ENCODE results near the gene HPX. TPM values are rescaled to one million over a fixed set of nuclear protein-coding genes. Genes with fewer than 3 reads are reported as not detected.

The HPX gene
- total RNA-seq, 1 experiment from 2014 or later = 9.0 TPM

GRCh38 chr11:6427516-6427915, 13.3 kb downstream of the HPX start:
- in situ Hi-C loops (cut with HindIII; ENCODE audit: low pct_unique_long_range_greater_than_20kb, low sequenced_read_pairs) = no loop called here
- DNase-seq (ENCODE audit: low read depth) = no peak

DNA sequence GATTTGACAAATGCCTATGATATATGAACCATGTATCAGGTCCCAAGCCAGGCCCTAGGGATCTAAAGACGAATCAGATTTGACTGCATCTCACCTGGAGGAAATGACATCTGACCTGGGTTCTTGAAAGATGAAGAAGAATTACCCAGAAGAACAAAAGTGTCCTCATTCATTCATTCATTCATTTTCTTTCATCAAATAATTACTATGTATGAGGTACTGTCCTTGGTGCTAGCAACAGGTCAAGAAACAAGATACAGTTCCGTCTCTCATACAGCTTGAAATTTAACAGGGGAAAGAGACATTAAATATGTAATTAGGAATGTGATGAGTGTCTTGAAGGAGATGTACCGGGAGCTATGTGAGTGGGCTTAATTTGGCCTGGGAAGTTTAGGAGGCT, 20.1 kb downstream of the HPX start:
- DNase-seq (ENCODE audit: low read depth) = no peak
- in situ Hi-C loops (cut with HindIII; ENCODE audit: low pct_unique_long_range_greater_than_20kb, low sequenced_read_pairs) = no loop called here

DNA sequence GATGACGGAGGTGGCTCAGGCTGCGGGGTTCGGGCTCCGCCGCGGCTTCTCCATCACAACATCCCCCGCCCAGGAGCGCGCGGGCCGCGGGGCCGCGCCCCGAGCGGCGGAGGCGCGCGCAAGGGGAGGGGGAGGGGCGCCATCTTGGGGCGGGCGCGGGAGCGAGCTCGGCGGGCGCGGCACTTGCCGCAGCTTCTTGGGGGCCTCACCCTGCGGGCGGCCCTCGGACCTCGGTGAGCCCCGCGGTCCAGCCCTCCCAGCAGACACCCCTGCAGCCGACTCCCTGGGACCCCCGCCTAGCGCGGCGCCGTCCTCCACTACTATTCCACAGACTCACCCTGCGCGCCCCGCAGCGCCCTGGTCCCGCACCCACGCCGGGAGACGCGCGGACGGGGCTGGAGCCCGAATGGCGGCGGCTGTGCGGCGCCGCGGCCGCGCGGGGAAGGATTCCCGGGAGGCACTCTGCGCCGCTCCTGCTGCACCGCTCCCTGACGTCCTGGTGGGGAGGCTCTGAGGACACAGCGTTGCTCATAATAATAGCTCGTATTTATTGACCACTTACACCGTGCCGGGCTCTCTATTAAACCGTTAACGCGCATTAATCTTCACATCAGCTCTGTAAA, 21.7 kb downstream of the HPX start, which contains the start of gene APBB1:
APBB1 (minus strand) TSS at position 86 of the 623 bp plus-strand sequence. CDS start 7,747 bp downstream, outside the sequence.
- in situ Hi-C loops (cut with HindIII; ENCODE audit: low pct_unique_long_range_greater_than_20kb, low sequenced_read_pairs) = no loop called here

GRCh38 chr11:6418557-6419008, 22.2 kb downstream of the HPX start:
- no peak for DNase-seq (ENCODE audit: low read depth)
- in situ Hi-C loops (cut with HindIII; ENCODE audit: low pct_unique_long_range_greater_than_20kb, low sequenced_read_pairs) = no loop called here

More for the DNA sequence above, 21.7 kb downstream of the HPX start, which contains the start of gene APBB1:
- DNase-seq (ENCODE audit: low read depth) = peak; percentile 41

GRCh38 chr11:6417907-6418556, 22.8 kb downstream of the HPX start:
- in situ Hi-C loops (cut with HindIII; ENCODE audit: low pct_unique_long_range_greater_than_20kb, low sequenced_read_pairs) = no loop called here
- no peak for DNase-seq (ENCODE audit: low read depth)

DNA sequence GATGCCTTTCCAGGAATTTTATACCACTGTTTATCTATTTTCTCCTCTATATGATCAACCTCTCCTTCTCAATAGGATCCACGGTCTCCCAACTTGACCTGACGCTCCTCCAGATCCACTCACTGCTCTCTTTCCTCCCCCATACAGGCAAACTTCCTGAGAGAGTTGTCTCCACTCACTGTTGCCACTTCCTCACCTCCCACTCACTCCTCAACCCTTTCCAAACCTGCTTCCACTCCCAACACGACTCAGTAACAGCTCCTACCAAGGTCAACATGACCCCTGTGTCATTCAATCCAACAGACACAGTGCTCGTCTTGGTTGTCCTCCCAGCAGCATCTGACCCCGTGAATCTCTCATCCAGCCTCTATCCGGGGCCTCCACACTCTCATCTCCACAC, 25.0 kb downstream of the HPX start:
- no peak for DNase-seq (ENCODE audit: low read depth)
- in situ Hi-C loops (cut with HindIII; ENCODE audit: low pct_unique_long_range_greater_than_20kb, low sequenced_read_pairs) = no loop called here

- DNase-seq (ENCODE audit: low read depth) = no peak
- in situ Hi-C loops (cut with HindIII; ENCODE audit: low pct_unique_long_range_greater_than_20kb, low sequenced_read_pairs) = no loop called here
Measured at GRCh38 chr11:6414874-6415328, 25.9 kb downstream of the HPX start.

GRCh38 chr11:6413791-6414201, 27.0 kb downstream of the HPX start:
- DNase-seq (ENCODE audit: low read depth) = no peak
- in situ Hi-C loops (cut with HindIII; ENCODE audit: low pct_unique_long_range_greater_than_20kb, low sequenced_read_pairs) = no loop called here

- DNase-seq (ENCODE audit: low read depth) = no peak
- in situ Hi-C loops (cut with HindIII; ENCODE audit: low pct_unique_long_range_greater_than_20kb, low sequenced_read_pairs) = no loop called here
Measured at GRCh38 chr11:6411594-6412031, 29.2 kb downstream of the HPX start.

GRCh38 chr11:6410695-6411430, 29.9 kb downstream of the HPX start:
- DNase-seq (ENCODE audit: low read depth) = no peak
- in situ Hi-C loops (cut with HindIII; ENCODE audit: low pct_unique_long_range_greater_than_20kb, low sequenced_read_pairs) = no loop called here

DNA sequence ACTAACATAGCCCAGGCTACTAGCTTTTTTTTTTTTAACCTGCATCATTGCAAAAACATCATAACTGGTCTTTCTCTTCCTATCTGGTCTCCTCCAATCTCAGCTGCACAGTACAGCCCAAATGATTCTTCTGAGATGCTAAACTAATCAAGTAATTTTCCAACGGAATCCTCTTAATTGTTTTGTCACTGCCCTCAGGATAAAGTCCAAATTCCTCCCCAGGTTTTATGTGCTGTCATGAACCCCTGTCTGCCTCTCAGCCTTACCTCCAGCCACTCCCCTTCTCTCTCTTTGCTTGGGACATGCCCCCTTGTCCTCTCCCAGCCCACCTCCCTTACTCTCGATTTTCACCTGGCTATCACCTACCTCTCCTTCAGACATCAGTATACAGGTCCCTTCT, 34.4 kb downstream of the HPX start:
- no peak for DNase-seq (ENCODE audit: low read depth)
- in situ Hi-C loops (cut with HindIII; ENCODE audit: low pct_unique_long_range_greater_than_20kb, low sequenced_read_pairs) = no loop called here

- in situ Hi-C loops (cut with HindIII; ENCODE audit: low pct_unique_long_range_greater_than_20kb, low sequenced_read_pairs) = no loop called here
- DNase-seq (ENCODE audit: low read depth) = no peak
Measured at GRCh38 chr11:6405846-6406245, 34.9 kb downstream of the HPX start.

- DNase-seq (ENCODE audit: low read depth) = no peak
- in situ Hi-C loops (cut with HindIII; ENCODE audit: low pct_unique_long_range_greater_than_20kb, low sequenced_read_pairs) = no loop called here
Measured at GRCh38 chr11:6405052-6405667, 35.6 kb downstream of the HPX start.

- DNase-seq (ENCODE audit: low read depth) = no peak
- in situ Hi-C loops (cut with HindIII; ENCODE audit: low pct_unique_long_range_greater_than_20kb, low sequenced_read_pairs) = no loop called here
Measured at GRCh38 chr11:6404342-6405051, 36.3 kb downstream of the HPX start.

DNA sequence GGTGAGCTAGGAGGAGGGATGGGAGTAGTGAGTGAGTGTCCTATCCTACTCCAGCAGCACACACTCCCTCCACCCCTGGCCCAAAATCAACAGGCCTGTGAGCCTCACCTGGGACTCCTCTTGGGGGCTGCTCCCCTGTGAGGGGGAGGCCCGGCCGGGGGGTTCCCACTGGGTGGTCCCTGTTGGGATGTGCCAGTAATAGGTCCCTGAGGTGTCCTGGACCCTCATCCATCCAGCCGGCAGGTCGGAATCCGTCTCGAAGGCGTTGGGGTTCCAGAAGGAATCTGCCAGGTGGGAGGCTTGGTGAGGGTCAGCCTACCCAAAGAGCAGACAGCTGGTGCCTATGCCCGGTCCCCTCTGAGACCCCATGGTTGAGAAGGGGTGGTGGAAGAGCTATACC, 37.2 kb downstream of the HPX start:
- in situ Hi-C loops (cut with HindIII; ENCODE audit: low pct_unique_long_range_greater_than_20kb, low sequenced_read_pairs) = no loop called here
- DNase-seq (ENCODE audit: low read depth) = no peak

DNA sequence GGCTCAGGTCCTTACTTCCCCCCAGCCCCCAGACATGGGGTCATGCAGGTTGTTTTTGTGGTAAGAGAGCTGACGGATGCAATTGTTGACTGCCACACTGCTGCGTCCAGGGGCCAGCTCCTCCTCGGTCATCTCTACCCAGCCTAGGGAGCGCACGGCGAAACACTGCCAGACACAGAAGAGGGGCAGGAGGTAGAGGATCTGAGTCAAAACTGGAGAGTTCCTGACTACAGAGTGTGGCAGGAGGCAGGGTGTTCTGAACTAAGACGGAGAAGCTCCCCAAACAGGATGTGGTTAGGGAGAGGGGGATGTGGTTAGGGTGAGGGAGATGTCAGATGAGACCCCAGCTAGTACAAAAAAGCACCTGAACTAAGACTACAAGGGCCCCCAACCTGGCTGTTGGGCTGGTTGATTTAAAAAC, 38.2 kb downstream of the HPX start:
- in situ Hi-C loops (cut with HindIII; ENCODE audit: low pct_unique_long_range_greater_than_20kb, low sequenced_read_pairs) = no loop called here
- no peak for DNase-seq (ENCODE audit: low read depth)

GRCh38 chr11:6402061-6402470, 38.7 kb downstream of the HPX start:
- in situ Hi-C loops (cut with HindIII; ENCODE audit: low pct_unique_long_range_greater_than_20kb, low sequenced_read_pairs) = no loop called here
- no peak for DNase-seq (ENCODE audit: low read depth)

- in situ Hi-C loops (cut with HindIII; ENCODE audit: low pct_unique_long_range_greater_than_20kb, low sequenced_read_pairs) = no loop called here
- DNase-seq (ENCODE audit: low read depth) = no peak
Measured at GRCh38 chr11:6401464-6401863, 39.3 kb downstream of the HPX start.
